GM19239 (cell line): ENCODE results near the gene DCLRE1B.
"Not testable (repeated sequence)": the region's sequence is repeated elsewhere in the genome, so short reads cannot be mapped to it uniquely, and the experiment has no call there.

ENCODE experiments used
- DNase-seq: peaks from one replicate; pipeline ENCODE4 v3.0.0; 2011; ENCODE audit warnings: low spot score; ENCODE audit not compliant: insufficient read length
- FAIRE-seq: peaks from 2 replicates; lab custom pipeline; 2011; peaks lifted over from hg19 to GRCh38; lab: Jason Lieb, UNC

Gene DCLRE1B

DNA sequence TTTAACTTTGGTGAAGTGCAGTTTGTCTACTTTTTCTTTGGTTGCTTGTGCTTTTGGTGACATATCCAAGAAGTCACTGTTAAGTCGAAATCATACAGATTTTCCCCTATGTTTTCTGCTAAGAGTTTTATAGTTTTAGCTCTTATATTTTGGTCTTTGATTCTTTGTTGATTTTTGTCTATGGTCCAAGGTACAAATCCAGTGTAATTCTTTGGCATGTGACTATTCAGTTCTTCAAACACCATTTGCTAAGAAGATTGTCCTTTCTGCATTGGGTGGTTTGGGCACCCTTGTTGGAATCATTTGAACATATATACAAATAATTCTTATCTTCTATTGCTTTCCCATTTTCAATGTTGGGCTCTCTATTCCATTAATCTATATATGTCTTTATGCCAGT lies 40.2 kb downstream of the DCLRE1B start:
- DNase-seq (no peak), FAIRE-seq (no peak)

DNA sequence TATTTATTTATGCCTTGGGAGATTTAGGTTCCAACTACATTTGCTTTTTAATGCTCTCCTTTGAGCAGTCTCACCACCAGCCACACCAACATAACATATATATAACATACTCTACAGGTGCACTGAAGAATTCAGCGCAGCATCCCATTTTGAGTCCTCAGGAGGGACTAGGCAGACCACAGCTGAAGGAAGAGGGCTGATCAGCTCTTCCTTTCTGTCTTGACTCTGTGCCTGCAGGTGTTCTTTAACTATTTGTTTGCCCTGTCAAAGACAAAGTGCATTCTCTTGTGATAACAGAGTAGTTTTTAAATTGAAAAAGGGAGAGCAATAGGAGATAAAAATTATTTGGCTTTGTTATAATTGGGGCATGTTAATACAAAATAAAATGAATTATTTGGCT lies 41.0 kb downstream of the DCLRE1B start:
- DNase-seq = no peak
- FAIRE-seq = no peak

DNA sequence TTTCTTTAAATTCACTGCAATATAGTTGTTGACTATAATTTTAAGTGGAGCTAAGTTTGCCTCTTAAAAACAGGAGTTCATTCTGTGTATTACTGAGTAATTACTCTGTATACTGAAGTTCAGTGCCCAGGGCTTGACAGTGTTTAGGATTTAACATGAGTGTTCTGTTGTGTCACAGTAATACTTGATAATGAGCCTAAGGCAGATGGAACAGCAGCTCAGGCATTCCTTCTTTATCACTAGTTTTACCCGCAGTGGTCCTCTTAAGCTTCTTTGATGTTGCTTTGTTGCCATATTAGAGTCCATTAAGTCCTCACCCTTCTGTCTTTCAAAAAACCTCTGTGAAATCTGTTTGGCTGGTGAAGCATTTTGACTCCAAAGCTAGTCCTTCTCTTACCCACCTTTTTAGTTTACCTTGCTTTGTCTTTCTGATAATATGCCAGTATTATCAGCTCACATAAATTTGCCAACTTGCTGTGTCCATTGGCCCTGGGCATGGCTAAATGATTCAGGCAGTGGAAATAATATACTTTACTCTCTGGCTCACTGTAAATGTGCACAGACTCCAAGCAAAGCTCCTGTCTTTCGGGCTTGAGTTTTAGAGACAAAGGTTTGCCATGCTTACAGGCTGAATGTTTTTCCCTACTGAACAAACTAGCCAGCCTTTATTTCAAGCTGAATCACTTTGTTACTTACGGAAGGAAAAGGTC lies 41.7 kb downstream of the DCLRE1B start:
- FAIRE-seq (no peak), DNase-seq (no peak)

DNA sequence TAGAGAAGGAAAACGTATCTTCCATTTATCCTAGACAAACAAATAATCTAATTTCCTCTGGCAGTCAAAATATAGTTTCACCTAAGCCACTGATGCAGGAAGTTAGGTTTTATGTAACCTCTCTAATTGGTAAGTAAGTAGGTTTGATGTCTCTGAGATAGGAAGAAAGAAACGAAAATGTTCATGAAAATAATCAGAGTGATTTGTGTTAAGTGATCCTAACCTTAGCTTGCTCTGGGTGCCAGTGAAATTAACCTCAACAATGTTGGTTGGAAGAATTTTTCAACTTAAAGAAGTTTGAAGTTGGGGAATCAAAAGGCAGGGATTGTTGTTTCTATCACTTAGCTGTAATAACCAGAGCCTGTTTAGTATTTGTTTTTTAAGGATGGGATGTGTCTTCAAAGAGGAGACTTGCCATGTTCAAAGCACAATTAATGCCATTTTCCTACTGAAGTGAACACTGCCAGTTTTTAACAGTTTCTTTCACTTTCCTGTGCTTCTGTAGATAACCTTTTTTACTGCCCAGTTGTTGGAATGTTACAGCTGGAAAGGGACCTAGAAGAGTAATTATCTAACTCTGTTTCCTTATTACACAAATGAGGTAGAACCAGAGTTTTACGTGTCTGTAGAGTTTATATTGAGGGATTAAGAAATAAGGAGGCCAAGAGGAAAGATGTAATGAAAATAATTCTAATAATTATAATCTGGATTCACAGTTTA lies 42.4 kb downstream of the DCLRE1B start:
- DNase-seq = no peak
- peak; percentile 64 for FAIRE-seq

DNA sequence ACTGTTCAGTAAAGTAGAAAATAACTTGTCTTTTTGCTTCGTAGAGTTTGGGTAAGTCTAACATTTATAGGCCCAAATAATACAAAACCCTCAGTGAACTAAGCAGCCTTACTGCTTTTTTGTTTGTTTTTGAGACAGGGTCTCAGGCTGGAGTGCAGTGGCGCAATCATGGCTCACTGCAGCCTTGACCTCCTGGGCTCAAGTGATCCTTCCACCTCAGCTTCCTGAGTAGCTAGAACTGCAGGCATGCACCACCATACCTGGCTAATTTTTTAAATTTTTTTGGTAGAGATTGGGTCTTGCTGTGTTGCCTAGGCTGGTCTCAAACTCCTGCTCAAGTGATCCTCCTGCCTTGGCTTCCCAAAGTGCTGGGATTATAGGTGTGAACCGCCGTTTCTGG lies 43.0 kb downstream of the DCLRE1B start:
- FAIRE-seq, DNase-seq: not testable (repeated sequence)

DNA sequence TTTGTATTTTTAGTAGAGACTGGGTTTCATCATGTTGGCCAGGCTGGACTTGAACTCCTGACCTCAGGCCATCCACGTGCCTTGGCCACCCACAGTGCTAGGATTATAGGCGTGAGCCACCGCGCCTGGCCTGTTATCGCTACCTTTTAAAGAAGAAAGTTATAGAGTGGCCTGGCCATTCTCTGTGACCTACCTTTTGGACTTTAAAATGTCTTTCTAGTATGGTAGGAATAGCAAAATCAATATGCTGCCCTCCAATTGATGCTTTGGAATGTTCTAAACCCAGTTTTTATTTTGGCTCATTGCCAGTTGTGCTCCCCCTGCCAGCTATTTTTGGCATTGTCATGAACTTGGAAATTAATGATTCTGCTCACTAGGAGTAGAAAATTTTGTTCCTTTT lies 43.9 kb downstream of the DCLRE1B start:
- FAIRE-seq (no peak), DNase-seq (no peak)

DNA sequence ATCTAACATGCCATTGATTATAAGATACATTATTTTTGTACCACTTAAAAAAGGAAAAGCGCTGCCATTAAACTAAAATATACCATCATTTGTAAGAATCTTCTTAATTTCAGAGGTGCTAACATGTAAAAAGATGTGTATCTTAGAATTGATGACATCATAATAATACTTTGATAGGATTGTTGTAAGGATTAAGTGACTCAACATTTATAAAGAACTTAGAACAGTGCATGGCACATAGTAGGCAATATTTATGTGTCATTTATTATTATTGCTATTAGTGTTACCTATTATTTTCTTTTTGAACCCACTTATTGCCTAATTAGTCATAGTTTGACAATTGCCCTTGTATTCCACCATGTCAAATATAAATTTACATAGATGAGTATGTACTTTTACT lies 45.8 kb downstream of the DCLRE1B start:
- DNase-seq (no peak), FAIRE-seq (no peak)

DNA sequence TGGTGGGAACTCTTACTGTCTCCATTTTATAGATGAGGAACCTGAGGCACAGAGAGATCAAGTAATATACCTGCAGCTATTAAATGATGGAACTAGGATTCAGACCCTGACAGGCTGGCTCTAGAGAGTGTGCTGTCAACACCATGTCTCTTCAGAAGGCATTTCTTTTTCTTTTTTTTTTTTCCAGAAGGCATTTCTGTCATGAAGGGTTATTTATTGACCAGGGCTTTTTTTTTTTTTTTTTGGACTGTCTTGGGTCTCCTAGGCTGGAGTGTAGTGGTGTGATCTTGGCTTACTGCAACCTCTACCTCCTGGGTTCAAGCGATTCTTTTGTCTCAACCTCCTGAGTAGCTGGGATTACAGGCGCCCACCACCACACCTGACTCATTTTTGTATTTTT lies 46.6 kb downstream of the DCLRE1B start:
- DNase-seq (no peak), FAIRE-seq (no peak)

DNA sequence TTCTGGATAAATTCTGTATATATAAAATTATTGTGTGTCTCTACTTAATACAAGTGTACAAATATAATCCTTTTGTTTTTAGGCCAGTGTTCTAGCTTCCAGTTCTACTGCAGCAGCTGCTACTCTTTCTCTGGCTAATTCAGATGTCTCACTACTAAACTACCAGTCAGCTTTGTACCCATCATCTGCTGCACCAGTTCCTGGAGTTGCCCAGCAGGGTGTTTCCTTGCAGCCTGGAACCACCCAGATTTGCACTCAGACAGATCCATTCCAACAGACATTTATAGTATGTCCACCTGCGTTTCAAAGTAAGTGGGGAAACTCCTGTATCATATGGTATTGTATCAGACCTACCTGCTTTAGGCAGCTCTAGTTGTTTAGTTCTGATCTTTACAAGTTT lies 52.9 kb downstream of the DCLRE1B start:
- FAIRE-seq = no peak
- DNase-seq = no peak

DNA sequence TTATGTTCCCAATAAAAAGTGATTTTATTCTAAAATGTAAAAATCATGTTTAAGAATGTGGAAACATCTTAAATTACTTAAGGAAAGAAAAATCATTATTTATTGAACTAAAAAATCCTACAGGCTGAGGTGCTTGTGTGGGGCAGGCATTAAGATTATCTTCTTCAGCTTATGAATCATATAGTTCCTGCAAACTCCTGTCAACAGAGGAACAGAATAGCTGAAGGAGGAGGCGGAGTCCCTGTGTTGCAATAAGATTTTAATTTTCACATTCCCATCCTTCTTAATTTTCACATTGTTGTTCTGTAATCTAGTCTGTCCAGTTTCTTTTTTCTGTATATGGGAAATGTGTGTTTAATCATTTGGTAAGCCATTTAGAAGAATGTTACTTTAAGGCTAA lies 53.6 kb downstream of the DCLRE1B start:
- no peak for FAIRE-seq
- no peak for DNase-seq

DNA sequence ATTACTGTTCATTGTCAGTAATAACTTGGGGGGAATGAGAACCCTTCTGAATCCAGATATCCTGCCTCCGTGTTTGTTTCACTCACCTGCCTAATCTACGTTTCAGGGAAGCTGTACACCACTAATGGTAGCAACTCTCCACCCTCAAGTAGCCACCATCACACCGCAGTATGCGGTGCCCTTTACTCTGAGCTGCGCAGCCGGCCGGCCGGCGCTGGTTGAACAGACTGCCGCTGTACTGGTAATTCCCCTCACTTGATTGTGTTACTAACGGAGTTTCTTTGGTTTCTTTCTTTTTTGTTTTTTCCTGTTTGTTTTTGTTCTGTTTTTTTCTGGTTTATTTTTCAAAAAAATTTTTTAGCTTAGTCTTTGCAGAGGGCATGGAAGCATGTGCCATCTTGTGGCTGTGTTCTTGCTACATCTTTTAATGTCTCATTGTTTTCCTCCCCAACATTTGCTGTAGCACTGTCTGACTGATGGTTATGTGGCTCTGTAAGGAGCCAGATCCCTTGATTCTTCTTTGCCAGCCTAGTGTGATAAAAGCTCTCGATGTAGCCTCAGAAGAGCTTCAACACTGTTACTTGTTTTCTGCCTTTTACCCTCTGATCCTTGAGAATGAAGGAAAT lies 58.3 kb downstream of the DCLRE1B start:
- FAIRE-seq (no peak), DNase-seq (no peak)
